Nephron progenitor cell (in vitro differentiated cells): ENCODE results near the gene IL16.

Source experiments
- DNase-seq: peaks from one replicate; pipeline ENCODE4 v3.0.0; 2021
- H3K27ac Mint-ChIP-seq: 2 replicates; pipeline ENCODE4 v1.8.0; 2021; ENCODE audit warnings: mild to moderate bottlenecking, moderate library complexity, mixed read lengths
- H3K27me3 Mint-ChIP-seq: 2 replicates; pipeline ENCODE4 v1.8.0; 2021; ENCODE audit warnings: mild to moderate bottlenecking, low read depth, mixed read lengths; ENCODE audit not compliant: poor library complexity
- H3K36me3 Mint-ChIP-seq: 2 replicates; pipeline ENCODE4 v1.8.0; 2021; ENCODE audit warnings: low read depth, mixed read lengths
- H3K4me1 Mint-ChIP-seq: 2 replicates; pipeline ENCODE4 v1.8.0; 2021; ENCODE audit warnings: mixed read lengths
- H3K4me3 Mint-ChIP-seq: 2 replicates; pipeline ENCODE4 v1.8.0; 2021; ENCODE audit warnings: mild to moderate bottlenecking, moderate library complexity, mixed read lengths
- H3K9me3 Mint-ChIP-seq: 2 replicates; pipeline ENCODE4 v1.8.0; 2021; ENCODE audit warnings: mild to moderate bottlenecking, moderate library complexity, mixed read lengths
- CTCF ChIP-seq: fragments of 200-600 bp; sonication (generic); IDR thresholded peaks from 2 replicates; pipeline ENCODE4 v1.5.0; 2021; ENCODE audit warnings: antibody characterized with exemption

The IL16 gene

GRCh38 chr15:81298611-81299010 is 101.9 kb downstream of the IL16 start:
- Mint-ChIP-seq H3K27me3 (peaks cover 19% of the 10 kb centered on the region), H3K36me3 (no peaks in the 10 kb centered on the region), H3K9me3 (no peaks in the 10 kb centered on the region), H3K4me1 (peaks cover 34% of the 10 kb centered on the region), H3K4me3 (no peak overlapping the region), H3K27ac (no peak overlapping the region)
- DNase-seq = no peak
- TF ChIP-seq CTCF = no peak

DNA sequence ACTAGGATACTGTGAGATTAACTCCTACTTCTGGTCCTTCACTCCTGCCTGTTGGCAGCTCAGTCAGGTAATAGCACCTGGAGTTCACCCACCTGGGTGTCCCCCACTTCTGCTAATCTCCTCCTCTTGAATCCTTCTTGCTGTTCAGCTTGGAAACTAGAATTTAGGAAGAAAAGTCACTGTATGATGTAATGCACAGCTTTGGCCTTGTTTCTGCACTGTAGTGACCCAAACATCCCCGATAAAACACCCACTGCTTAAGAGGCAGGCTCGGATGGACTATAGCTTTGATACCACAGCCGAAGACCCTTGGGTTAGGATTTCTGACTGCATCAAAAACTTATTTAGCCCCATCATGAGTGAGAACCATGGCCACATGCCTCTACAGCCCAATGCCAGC is 102.5 kb downstream of the IL16 start:
- H3K27me3 Mint-ChIP-seq = peaks cover 15% of the 10 kb centered on the region
- no peak for DNase-seq
- no peaks in the 10 kb centered on the region for H3K9me3 Mint-ChIP-seq
- no peak overlapping the region for H3K27ac Mint-ChIP-seq
- peaks cover 34% of the 10 kb centered on the region for H3K4me1 Mint-ChIP-seq
- H3K4me3 Mint-ChIP-seq = no peak overlapping the region
- H3K36me3 Mint-ChIP-seq = no peaks in the 10 kb centered on the region
- no peak for TF ChIP-seq CTCF

DNA sequence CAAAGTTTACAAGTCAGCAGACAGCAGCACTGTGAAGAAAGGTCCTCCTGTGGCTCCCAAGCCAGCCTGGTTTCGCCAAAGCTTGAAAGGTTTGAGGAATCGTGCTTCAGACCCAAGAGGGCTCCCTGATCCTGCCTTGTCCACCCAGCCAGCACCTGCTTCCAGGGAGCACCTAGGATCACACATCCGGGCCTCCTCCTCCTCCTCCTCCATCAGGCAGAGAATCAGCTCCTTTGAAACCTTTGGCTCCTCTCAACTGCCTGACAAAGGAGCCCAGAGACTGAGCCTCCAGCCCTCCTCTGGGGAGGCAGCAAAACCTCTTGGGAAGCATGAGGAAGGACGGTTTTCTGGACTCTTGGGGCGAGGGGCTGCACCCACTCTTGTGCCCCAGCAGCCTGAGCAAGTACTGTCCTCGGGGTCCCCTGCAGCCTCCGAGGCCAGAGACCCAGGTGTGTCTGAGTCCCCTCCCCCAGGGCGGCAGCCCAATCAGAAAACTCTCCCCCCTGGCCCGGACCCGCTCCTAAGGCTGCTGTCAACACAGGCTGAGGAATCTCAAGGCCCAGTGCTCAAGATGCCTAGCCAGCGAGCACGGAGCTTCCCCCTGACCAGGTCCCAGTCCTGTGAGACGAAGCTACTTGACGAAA is 103.1 kb downstream of the IL16 start:
- Mint-ChIP-seq H3K36me3 (no peaks in the 10 kb centered on the region), H3K27ac (no peak overlapping the region), H3K9me3 (no peaks in the 10 kb centered on the region), H3K4me1 (peaks cover 33% of the 10 kb centered on the region), H3K27me3 (peaks cover 17% of the 10 kb centered on the region), H3K4me3 (no peak overlapping the region)
- TF ChIP-seq CTCF = no peak
- no peak for DNase-seq

DNA sequence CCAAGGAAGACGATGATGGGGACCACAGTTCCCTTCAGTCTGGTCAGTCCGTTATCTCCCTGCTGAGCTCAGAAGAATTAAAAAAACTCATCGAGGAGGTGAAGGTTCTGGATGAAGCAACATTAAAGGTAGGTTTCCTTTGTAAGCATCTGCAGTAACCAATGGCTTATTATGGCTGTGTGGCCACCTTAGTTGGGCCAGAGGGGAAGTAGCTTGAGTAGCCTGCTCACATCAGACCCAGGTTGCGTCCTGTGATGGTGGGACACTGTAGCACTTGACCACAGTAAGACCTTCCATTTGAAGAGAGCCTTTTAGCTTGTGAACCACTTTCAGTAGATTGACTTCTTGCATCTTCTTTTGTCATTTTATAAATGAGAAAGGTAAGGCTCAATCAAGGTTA is 104.7 kb downstream of the IL16 start:
- H3K9me3 Mint-ChIP-seq = no peaks in the 10 kb centered on the region
- peaks cover 28% of the 10 kb centered on the region for H3K4me1 Mint-ChIP-seq
- H3K27me3 Mint-ChIP-seq = peaks cover 19% of the 10 kb centered on the region
- DNase-seq = no peak
- no peak overlapping the region for H3K4me3 Mint-ChIP-seq
- no peak overlapping the region for H3K27ac Mint-ChIP-seq
- H3K36me3 Mint-ChIP-seq = no peaks in the 10 kb centered on the region
- TF ChIP-seq CTCF = no peak

GRCh38 chr15:81301815-81302399 is 105.2 kb downstream of the IL16 start:
- Mint-ChIP-seq H3K27me3 (peaks cover 23% of the 10 kb centered on the region), H3K9me3 (no peaks in the 10 kb centered on the region), H3K4me3 (no peak overlapping the region), H3K36me3 (no peaks in the 10 kb centered on the region), H3K27ac (no peak overlapping the region), H3K4me1 (peaks cover 28% of the 10 kb centered on the region)
- TF ChIP-seq CTCF = no peak
- no peak for DNase-seq

DNA sequence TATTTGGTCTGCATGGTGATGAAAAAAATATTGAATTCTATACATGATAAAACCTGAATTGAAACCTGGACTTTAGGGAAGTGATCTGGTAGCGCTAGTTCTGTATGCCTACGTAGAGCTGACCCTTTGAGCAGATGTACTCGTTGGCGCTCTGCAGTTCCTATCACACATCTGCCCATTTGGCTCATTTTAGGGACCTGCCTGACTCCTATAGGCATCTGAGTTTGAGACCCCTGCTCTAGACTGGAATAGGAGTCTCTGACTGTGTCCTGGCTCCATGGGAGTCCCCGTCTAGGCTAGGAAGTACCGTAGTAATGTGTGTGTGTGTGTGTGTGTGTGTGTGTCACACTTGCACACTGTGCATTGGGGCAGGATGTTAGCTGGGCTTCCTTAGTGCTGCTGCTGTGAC is 106.0 kb downstream of the IL16 start:
- TF ChIP-seq CTCF = no peak
- no peak overlapping the region for H3K27ac Mint-ChIP-seq
- DNase-seq = no peak
- no peaks in the 10 kb centered on the region for H3K9me3 Mint-ChIP-seq
- no peak overlapping the region for H3K4me3 Mint-ChIP-seq
- peaks cover 28% of the 10 kb centered on the region for H3K4me1 Mint-ChIP-seq
- H3K36me3 Mint-ChIP-seq = no peaks in the 10 kb centered on the region
- peaks cover 23% of the 10 kb centered on the region for H3K27me3 Mint-ChIP-seq
